SU-DHL-6 (cell line): Measurements from ENCODE around the gene AFG3L2.

Experiments
- CTCF ChIP-seq: fragments of 200-600 bp; sonication (generic); IDR thresholded peaks from one replicate; pipeline ENCODE4 v1.5.1; 2017; ENCODE audit warnings: antibody characterized with exemption, mild to moderate bottlenecking, low read length, moderate library complexity; ENCODE audit not compliant: insufficient read depth, poor library complexity, severe bottlenecking
- EZH2phosphoT487 ChIP-seq: fragments of 200-600 bp; sonication (generic), shearing (Covaris generic); conservative IDR thresholded peaks from 2 replicates; pipeline ENCODE4 v1.6.1; 2018; ENCODE audit warnings: mild to moderate bottlenecking, antibody characterized with exemption, low read length, moderate library complexity, mixed read lengths

GRCh38 chr18:12328179-12328823, 48.7 kb downstream of the AFG3L2 start:
- TF ChIP-seq CTCF (no peak), EZH2phosphoT487 (no peak)
